WTC11 (cell line): ENCODE measurements around the gene FUT7. TPM values are rescaled to one million over a fixed set of nuclear protein-coding genes. Genes with fewer than 3 reads are reported as not detected.

Experiments used
- ATAC-seq: fragments of 200-7000 bp; cut with Tn5 transposase; 2 replicates; pipeline ENCODE4 v1.10.0; 2021; ENCODE audit warnings: mild to moderate bottlenecking, moderate library complexity
- CTCF ChIA-PET: fragments of 300-600 bp; sonication (Branson Sonifier 250); formaldehyde crosslinking; loops from one replicate; lab custom pipeline; 2021; ENCODE audit warnings: antibody characterized with exemption; lab: Charles Lee
- POLR2A ChIA-PET: fragments of 350-600 bp; sonication (Branson Sonifier 250); formaldehyde crosslinking; loops from one replicate; lab custom pipeline; 2021; ENCODE audit warnings: antibody characterized with exemption; lab: Charles Lee
- DNase-seq: peaks from one replicate; pipeline ENCODE4 v3.0.0; 2021; ENCODE audit warnings: low spot score
- H3K27ac Mint-ChIP-seq: 2 replicates; pipeline ENCODE4 v1.8.0; 2021; ENCODE audit warnings: mixed read lengths
- H3K27me3 Mint-ChIP-seq: 2 replicates; pipeline ENCODE4 v1.8.0; 2021; ENCODE audit warnings: low read depth, mild to moderate bottlenecking, moderate library complexity, mixed read lengths
- H3K36me3 Mint-ChIP-seq: 2 replicates; pipeline ENCODE4 v1.8.0; 2021; ENCODE audit warnings: mixed read lengths
- H3K4me1 Mint-ChIP-seq: 2 replicates; pipeline ENCODE4 v1.8.0; 2022; ENCODE audit warnings: mixed read lengths
- H3K4me3 Mint-ChIP-seq: 2 replicates; pipeline ENCODE4 v1.8.0; 2021; ENCODE audit warnings: mild to moderate bottlenecking, moderate library complexity, mixed read lengths
- H3K9me3 Mint-ChIP-seq: 2 replicates; pipeline ENCODE4 v1.8.0; 2021; ENCODE audit warnings: mixed read lengths
- ARID4B ChIP-seq: sonication (generic); formaldehyde crosslinking; IDR thresholded peaks from 2 replicates; pipeline ENCODE4 v1.8.0; 2023; ENCODE audit warnings: missing genetic modification reagents, mild to moderate bottlenecking, borderline replicate concordance
- CDX4 ChIP-seq: fragments of 250-450 bp; sonication (Bioruptor Pico); IDR thresholded peaks from 2 replicates; pipeline ENCODE4 v1.9.0; 2021; ENCODE audit warnings: moderate library complexity, mild to moderate bottlenecking, inconsistent platforms, borderline replicate concordance
- E2F1 ChIP-seq: sonication (generic); formaldehyde crosslinking; IDR thresholded peaks from 2 replicates; pipeline ENCODE4 v1.8.0; 2022; ENCODE audit warnings: mild to moderate bottlenecking, missing genetic modification reagents
- E2F4 ChIP-seq: sonication (generic); formaldehyde crosslinking; IDR thresholded peaks from 2 replicates; pipeline ENCODE4 v1.8.1; 2022; ENCODE audit warnings: low read depth, mild to moderate bottlenecking, moderate library complexity, missing genetic modification reagents, borderline replicate concordance
- ELF4 ChIP-seq: sonication (generic); formaldehyde crosslinking; IDR thresholded peaks from 2 replicates; pipeline ENCODE4 v1.8.1; 2022; ENCODE audit warnings: low read depth, mild to moderate bottlenecking, moderate library complexity, missing genetic modification reagents
- FOXJ3 ChIP-seq: sonication (generic); formaldehyde crosslinking; IDR thresholded peaks from 2 replicates; pipeline ENCODE4 v1.9.0; 2021; ENCODE audit warnings: missing genetic modification reagents, mild to moderate bottlenecking, borderline replicate concordance
- GRHL2 ChIP-seq: fragments of 250-450 bp; sonication (Bioruptor Pico); IDR thresholded peaks from 2 replicates; pipeline ENCODE4 v1.8.0; 2022; ENCODE audit warnings: mild to moderate bottlenecking, moderate library complexity; ENCODE audit not compliant: insufficient replicate concordance, severe bottlenecking
- JUN ChIP-seq: sonication (generic); formaldehyde crosslinking; IDR thresholded peaks from 2 replicates; pipeline ENCODE4 v1.8.0; 2023; ENCODE audit warnings: mild to moderate bottlenecking, missing genetic modification reagents
- MLX ChIP-seq: sonication (generic); formaldehyde crosslinking; IDR thresholded peaks from 2 replicates; pipeline ENCODE4 v1.8.1; 2023; ENCODE audit warnings: mild to moderate bottlenecking, missing genetic modification reagents, moderate library complexity
- MXD4 ChIP-seq: fragments of 250-450 bp; sonication (Bioruptor Pico); IDR thresholded peaks from 2 replicates; pipeline ENCODE4 v1.8.0; 2021; ENCODE audit warnings: mild to moderate bottlenecking, moderate library complexity, borderline replicate concordance
- PRRX2 ChIP-seq: fragments of 250-450 bp; sonication (Bioruptor Pico); IDR thresholded peaks from 2 replicates; pipeline ENCODE4 v1.8.0; 2021; ENCODE audit warnings: mild to moderate bottlenecking
- SMAD3 ChIP-seq: sonication (generic); formaldehyde crosslinking; IDR thresholded peaks from 2 replicates; pipeline ENCODE4 v1.8.0; 2022; ENCODE audit warnings: missing genetic modification reagents, mild to moderate bottlenecking, borderline replicate concordance
- TEAD1 ChIP-seq: sonication (generic); formaldehyde crosslinking; IDR thresholded peaks from 2 replicates; pipeline ENCODE4 v1.8.0; 2022; ENCODE audit warnings: mild to moderate bottlenecking, missing genetic modification reagents
- USF1 ChIP-seq: sonication (generic); formaldehyde crosslinking; IDR thresholded peaks from 2 replicates; pipeline ENCODE4 v1.8.0; 2022; ENCODE audit warnings: mild to moderate bottlenecking, missing genetic modification reagents
- USF2 ChIP-seq: sonication (generic); formaldehyde crosslinking; IDR thresholded peaks from 2 replicates; pipeline ENCODE4 v1.8.1; 2023; ENCODE audit warnings: mild to moderate bottlenecking, missing genetic modification reagents, moderate library complexity
- ZNF532 ChIP-seq: fragments of 250-450 bp; sonication (Bioruptor Pico); IDR thresholded peaks from 2 replicates; pipeline ENCODE4 v1.9.0; 2021; ENCODE audit warnings: mild to moderate bottlenecking, borderline replicate concordance
- total RNA-seq: library from RNA; stranded (reverse); gene quantifications from 3 replicates; pipeline ENCODE4 v1.2.3, GENCODE V29; 2021
- TF ChIP-seq, protein P1 (sequence below): sonication (generic); formaldehyde crosslinking; conservative IDR thresholded peaks from 2 replicates; pipeline ENCODE4 v1.8.1; 2022; ENCODE audit warnings: mild to moderate bottlenecking, missing genetic modification reagents

Gene FUT7
- total RNA-seq, 1 experiment from 2014 or later: not detected

GRCh38 chr9:137026384-137026783 is 5.5 kb downstream of the FUT7 start (continued):
- TF ChIP-seq USF1 (CRISPR knock-in tag): no peak
- TF ChIP-seq CDX4 (CRISPR knock-in tag): no peak
- no peak for TF ChIP-seq SMAD3 (CRISPR knock-in tag)
- TF ChIP-seq FOXJ3 (CRISPR knock-in tag): no peak
- TF ChIP-seq ARID4B (CRISPR knock-in tag): no peak
- no peak for TF ChIP-seq MLX
- no peak for TF ChIP-seq E2F4 (CRISPR knock-in tag)
- no peak for TF ChIP-seq E2F1 (CRISPR knock-in tag)

DNA sequence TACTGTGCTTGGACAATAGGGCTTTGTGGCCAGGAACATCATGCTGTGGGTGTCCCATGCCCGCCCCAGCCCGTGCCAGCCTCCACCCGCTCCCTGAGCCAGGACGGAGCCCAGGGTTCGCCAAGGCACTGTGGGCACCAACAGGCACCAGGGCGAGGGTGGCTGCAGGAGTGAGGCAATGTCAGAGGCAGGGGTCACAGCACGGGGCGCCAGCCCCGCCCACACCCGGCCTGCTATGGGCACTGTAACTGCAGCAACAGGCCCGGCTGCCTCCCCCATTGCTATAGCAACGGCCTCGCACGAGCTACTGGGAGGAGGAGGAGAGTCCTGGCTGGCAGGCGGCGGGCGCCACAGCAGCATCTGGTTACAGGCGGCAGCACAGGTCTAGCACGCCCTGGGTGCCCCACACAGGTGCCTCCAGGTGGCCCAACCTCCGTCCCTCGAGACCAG is 6.3 kb downstream of the FUT7 start:
- ChIA-PET POLR2A (interaction anchor here (0.6 kb wide), 2 partner anchors 80 to 111 kb away, joined by 3 read pairs; partner anchors contain the start of gene C8G), CTCF (interaction anchor here (1.0 to 3.8 kb wide), 8 partner anchors 10 to 78 kb away, joined by 3 to 38 read pairs (median 6); partner anchors contain the start of gene ENTPD2)
- no peak overlapping the region for H3K27ac Mint-ChIP-seq
- DNase-seq (no peak), ATAC-seq (no peak)
- no peaks in the 10 kb centered on the region for H3K36me3 Mint-ChIP-seq
- H3K4me3 Mint-ChIP-seq: no peak overlapping the region
- H3K4me1 Mint-ChIP-seq: peaks cover 2% of the 10 kb centered on the region; the same call in 1 of the 2 replicates
- no peaks in the 10 kb centered on the region for H3K9me3 Mint-ChIP-seq
- peaks cover 17% of the 10 kb centered on the region for H3K27me3 Mint-ChIP-seq
- TF ChIP-seq TEAD1 (CRISPR knock-in tag): no peak
- no peak for TF ChIP-seq PRRX2 (CRISPR knock-in tag)
- TF ChIP-seq, protein P1, sequence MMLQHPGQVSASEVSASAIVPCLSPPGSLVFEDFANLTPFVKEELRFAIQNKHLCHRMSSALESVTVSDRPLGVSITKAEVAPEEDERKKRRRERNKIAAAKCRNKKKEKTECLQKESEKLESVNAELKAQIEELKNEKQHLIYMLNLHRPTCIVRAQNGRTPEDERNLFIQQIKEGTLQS (CRISPR knock-in tag): no peak
- no peak for TF ChIP-seq ZNF532 (CRISPR knock-in tag)
- TF ChIP-seq JUN (CRISPR knock-in tag): no peak
- TF ChIP-seq USF2 (CRISPR knock-in tag): no peak
- TF ChIP-seq MXD4 (CRISPR knock-in tag): no peak
- no peak for TF ChIP-seq GRHL2 (CRISPR knock-in tag)
- TF ChIP-seq ELF4 (CRISPR knock-in tag): no peak
